Endothelial cell of umbilical vein (primary cell): ENCODE results near the gene BPIFA1. TPM values are rescaled to one million over a fixed set of nuclear protein-coding genes. Genes with fewer than 3 reads are reported as not detected.

Experiments used
- BruUV-seq: library from RNA; stranded (reverse); fragments of 400-500 nt; replicated peaks from 2 replicates; lab custom pipeline; 2021; lab: Mats Ljungman, UMichigan
- CTCF ChIA-PET: fragments of 300-600, 350-600 bp; sonication (Branson Sonifier 250); formaldehyde crosslinking; loops from one replicate; lab custom pipeline; 2021; ENCODE audit warnings: antibody characterized with exemption, inconsistent platforms; lab: Charles Lee
- POLR2A ChIA-PET: fragments of 300-600, 350-600 bp; sonication (Branson Sonifier 250); formaldehyde crosslinking; loops from one replicate; lab custom pipeline; 2021; ENCODE audit warnings: antibody characterized with exemption, inconsistent platforms; lab: Charles Lee
- DNase-seq: peaks from one replicate; pipeline ENCODE4 v3.0.0-alpha.2; 2011; ENCODE audit warnings: low read depth, low spot score
- FAIRE-seq: peaks from 2 replicates; lab custom pipeline; 2011; peaks lifted over from hg19 to GRCh38; lab: Jason Lieb, UNC
- H2AFZ ChIP-seq: 2 replicates; pipeline ENCODE4 v1.6.0; 2012; ENCODE audit warnings: low read depth, low read length, control low read depth, inconsistent platforms
- H3K27ac ChIP-seq: 2 replicates; pipeline ENCODE4 v1.5.1; 2011; ENCODE audit warnings: low read depth, mild to moderate bottlenecking, control low read depth, low read length, moderate library complexity; ENCODE audit not compliant: insufficient read depth
- H3K27me3 ChIP-seq, 2 experiments: 2 replicates each; pipeline versions ENCODE4 v1.6.0 to v1.6.1; 2011; ENCODE audit warnings: low read length in 2 of 2, mixed read lengths in 1 of 2; ENCODE audit not compliant: control insufficient read depth in 2 of 2, insufficient read depth in 2 of 2
- H3K36me3 ChIP-seq, 2 experiments: 2 replicates in 1 of 2; 3 replicates in 1 of 2; pipeline ENCODE4 v1.5.1; 2011; ENCODE audit warnings: low read length in 2 of 2, mild to moderate bottlenecking in 1 of 2, moderate library complexity in 1 of 2; ENCODE audit not compliant: control insufficient read depth in 2 of 2, insufficient read depth in 2 of 2; ENCODE audit errors: extremely low read depth in 1 of 2
- H3K4me1 ChIP-seq: 3 replicates; pipeline ENCODE4 v1.5.1; 2011; ENCODE audit warnings: mild to moderate bottlenecking, low read length; ENCODE audit not compliant: control insufficient read depth, insufficient read depth; ENCODE audit errors: extremely low read depth
- H3K4me2 ChIP-seq: 2 replicates; pipeline ENCODE4 v1.6.1; 2011; ENCODE audit warnings: low read length, control low read depth, mixed read lengths; ENCODE audit not compliant: insufficient read depth
- H3K4me3 ChIP-seq, 3 experiments: fragments of 200-600 bp in 1 of 3; sonication (generic), shearing (Covaris generic) in 1 of 3; replicated peaks in 1 of 3; 2 replicates each; pipeline ENCODE4 v1.5.1; 2011 to 2016; ENCODE audit warnings: control low read depth in 3 of 3, low read length in 3 of 3, mild to moderate bottlenecking in 2 of 3, inconsistent platforms in 1 of 3, low read depth in 1 of 3, moderate library complexity in 1 of 3; ENCODE audit not compliant: insufficient read depth in 1 of 3
- H3K79me2 ChIP-seq: 2 replicates; pipeline ENCODE4 v1.6.0; 2012; ENCODE audit warnings: low read length, inconsistent platforms; ENCODE audit not compliant: control insufficient read depth, insufficient read depth
- H3K9ac ChIP-seq: replicated peaks from 2 replicates; pipeline ENCODE3; 2011; ENCODE audit warnings: low read length, control low read depth; ENCODE audit not compliant: insufficient read depth; ENCODE audit errors: extremely low read depth
- H3K9me1 ChIP-seq: replicated peaks from 3 replicates; pipeline ENCODE4 v1.6.0; 2011; ENCODE audit warnings: mild to moderate bottlenecking, low read length; ENCODE audit not compliant: control insufficient read depth, insufficient read depth; ENCODE audit errors: extremely low read depth
- H3K9me3 ChIP-seq: replicated peaks from 2 replicates; pipeline ENCODE4 v1.5.1; 2012; ENCODE audit warnings: low read length, inconsistent platforms; ENCODE audit not compliant: control insufficient read depth, insufficient read depth
- H4K20me1 ChIP-seq: replicated peaks from 2 replicates; pipeline ENCODE3; 2011; ENCODE audit warnings: mild to moderate bottlenecking, low read length; ENCODE audit not compliant: control insufficient read depth, insufficient read depth; ENCODE audit errors: extremely low read depth
- FOS ChIP-seq: IDR thresholded peaks from 2 replicates; pipeline ENCODE4 v1.6.1; 2011; ENCODE audit warnings: mild to moderate bottlenecking, low read length, moderate library complexity, borderline replicate concordance; ENCODE audit not compliant: insufficient read depth
- GATA2 ChIP-seq: IDR thresholded peaks from 2 replicates; pipeline ENCODE4 v1.7.0; 2011; ENCODE audit warnings: low read depth, mild to moderate bottlenecking, moderate library complexity, mixed read lengths, low read length; ENCODE audit not compliant: insufficient read length, insufficient read depth
- JUN ChIP-seq: IDR thresholded peaks from 2 replicates; pipeline ENCODE4 v1.6.1; 2011; ENCODE audit warnings: borderline replicate concordance, low read depth; ENCODE audit not compliant: insufficient read length, insufficient read depth
- POLR2A ChIP-seq: IDR thresholded peaks from 2 replicates; pipeline ENCODE4 v1.6.1; 2012; ENCODE audit warnings: low read depth, mild to moderate bottlenecking, control low read depth, low read length
- POLR2AphosphoS5 ChIP-seq: IDR thresholded peaks from 2 replicates; pipeline ENCODE4 v1.6.1; 2012; ENCODE audit warnings: low read depth, mild to moderate bottlenecking, control low read depth, low read length, moderate library complexity; ENCODE audit not compliant: insufficient read depth
- dilution Hi-C: fragments of 300-500 bp; cut with MboI; formaldehyde crosslinking; loops from one replicate; pipeline ENCODE4 v1.15.0; 2019; ENCODE audit warnings: low sequenced_read_pairs; ENCODE audit not compliant: extremely low pct_ligation_motif_present
- intact Hi-C: fragments of 100-400 bp; cut with micrococcal nuclease; formaldehyde crosslinking; loops from one replicate; pipeline ENCODE4 v1.10.0; 2022
- polyA plus RNA-seq, 4 experiments: library from polyadenylated mRNA; depleted of rRNA in 3 of 4; stranded (reverse) in 3 of 4; unstranded in 1 of 4; fragments of >200 nt; gene quantifications; 2 replicates each; pipeline versions ENCODE4 v1.2.1 to v1.2.3, GENCODE V29; 2011 to 2012; ENCODE audit warnings: missing spikeins in 1 of 4
- total RNA-seq: library from RNA; stranded (reverse); gene quantifications from 2 replicates; pipeline ENCODE4 v1.2.3, GENCODE V29; 2021
- TF ChIP-seq, protein P1 (sequence below): IDR thresholded peaks from 2 replicates; pipeline ENCODE4 v1.6.1; 2011; ENCODE audit not compliant: insufficient read depth, insufficient read length
- TF ChIP-seq, protein P2 (sequence below), 2 donors: IDR thresholded peaks; 1 replicate in 1 of 2; 2 replicates in 1 of 2; pipeline ENCODE4 v1.5.1; 2011; ENCODE audit warnings: low read length in 2 of 2, mild to moderate bottlenecking in 2 of 2, moderate library complexity in 2 of 2, control low read depth in 1 of 2, inconsistent platforms in 1 of 2, low read depth in 1 of 2; ENCODE audit not compliant: insufficient read depth in 1 of 2; ENCODE audit errors: extremely low read depth in 1 of 2

The BPIFA1 gene
- total and polyA plus RNA-seq, 2 donors (not counting 3 experiments of a cell fraction or from before 2014, with no cell fraction given), result not detected

DNA sequence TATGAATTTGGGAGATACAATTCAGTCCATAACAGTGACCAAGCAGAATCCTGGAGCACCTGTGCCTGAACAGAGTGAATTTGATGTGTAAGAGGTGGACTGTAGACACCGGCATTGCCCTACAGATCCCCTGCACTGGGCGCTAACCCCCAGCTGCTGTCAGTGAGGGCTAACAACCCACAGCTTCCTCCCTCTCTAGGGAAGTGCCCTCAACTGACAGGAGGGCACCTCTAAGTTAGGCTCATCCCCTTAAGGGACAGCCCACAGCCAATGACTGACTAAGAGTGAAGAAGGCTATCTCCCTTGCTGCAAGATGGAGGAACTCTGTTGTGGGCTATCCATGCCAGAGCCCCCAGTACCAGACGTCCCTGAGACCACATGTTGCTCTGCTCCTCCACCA, 31.9 kb downstream of the BPIFA1 start:
- TF ChIP-seq FOS, result no peak
- TF ChIP-seq, protein P1, sequence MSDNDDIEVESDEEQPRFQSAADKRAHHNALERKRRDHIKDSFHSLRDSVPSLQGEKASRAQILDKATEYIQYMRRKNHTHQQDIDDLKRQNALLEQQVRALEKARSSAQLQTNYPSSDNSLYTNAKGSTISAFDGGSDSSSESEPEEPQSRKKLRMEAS, result no peak
- TF ChIP-seq, protein P2, sequence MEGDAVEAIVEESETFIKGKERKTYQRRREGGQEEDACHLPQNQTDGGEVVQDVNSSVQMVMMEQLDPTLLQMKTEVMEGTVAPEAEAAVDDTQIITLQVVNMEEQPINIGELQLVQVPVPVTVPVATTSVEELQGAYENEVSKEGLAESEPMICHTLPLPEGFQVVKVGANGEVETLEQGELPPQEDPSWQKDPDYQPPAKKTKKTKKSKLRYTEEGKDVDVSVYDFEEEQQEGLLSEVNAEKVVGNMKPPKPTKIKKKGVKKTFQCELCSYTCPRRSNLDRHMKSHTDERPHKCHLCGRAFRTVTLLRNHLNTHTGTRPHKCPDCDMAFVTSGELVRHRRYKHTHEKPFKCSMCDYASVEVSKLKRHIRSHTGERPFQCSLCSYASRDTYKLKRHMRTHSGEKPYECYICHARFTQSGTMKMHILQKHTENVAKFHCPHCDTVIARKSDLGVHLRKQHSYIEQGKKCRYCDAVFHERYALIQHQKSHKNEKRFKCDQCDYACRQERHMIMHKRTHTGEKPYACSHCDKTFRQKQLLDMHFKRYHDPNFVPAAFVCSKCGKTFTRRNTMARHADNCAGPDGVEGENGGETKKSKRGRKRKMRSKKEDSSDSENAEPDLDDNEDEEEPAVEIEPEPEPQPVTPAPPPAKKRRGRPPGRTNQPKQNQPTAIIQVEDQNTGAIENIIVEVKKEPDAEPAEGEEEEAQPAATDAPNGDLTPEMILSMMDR (IDR thresholded peaks at IDR 0.05; ENCODE audit: extremely low read depth in 1 of 2, insufficient read depth in 1 of 2, low read depth in 1 of 2, low read length in 2 of 2), result no peak
- no peak for TF ChIP-seq GATA2
- TF ChIP-seq POLR2A, result no peak
- no peak for TF ChIP-seq POLR2AphosphoS5
- no peak for TF ChIP-seq JUN
- dilution Hi-C loops, result no loop called here
- POLR2A ChIA-PET, result no interaction called here

More for the DNA sequence above, 31.9 kb downstream of the BPIFA1 start:
- H3K4me2 ChIP-seq, result no peak overlapping the region
- H3K9me1 ChIP-seq, result no peaks in the 10 kb centered on the region
- no peaks in the 10 kb centered on the region for H3K4me1 ChIP-seq
- DNase-seq (no peak), FAIRE-seq (no peak)
- H3K9ac ChIP-seq, result no peak overlapping the region
- intact Hi-C loops, result no loop called here
- CTCF ChIA-PET, result no interaction called here
- BruUV-seq, result no TSS peak
- no peaks in the 10 kb centered on the region for H3K9me3 ChIP-seq
- H4K20me1 ChIP-seq, result no peaks in the 10 kb centered on the region
- no peaks in the 10 kb centered on the region for H3K79me2 ChIP-seq
- H3K27ac ChIP-seq, result no peak overlapping the region
- H2AFZ ChIP-seq, result no peak overlapping the region
- H3K4me3 ChIP-seq, result no peak overlapping the region
- H3K27me3 ChIP-seq, result no peaks in the 10 kb centered on the region
- H3K36me3 ChIP-seq, result no peaks in the 10 kb centered on the region
